ENCODE data around the gene METAP1D.
A peak's percentile ranks its signal among the peaks of the same experiment; 100 is the strongest.
"Not testable (repeated sequence)": the region's sequence is repeated elsewhere in the genome, so short reads cannot be mapped to it uniquely, and the experiment has no call there.

METAP1D gene

GRCh38 chr2:171999604-172000469 lies at the start of gene METAP1D:
METAP1D (plus strand) TSS chr2:171999953; CDS start chr2:171999970, 17 bp downstream.
- DNase-seq, result peak; percentile 78

DNA sequence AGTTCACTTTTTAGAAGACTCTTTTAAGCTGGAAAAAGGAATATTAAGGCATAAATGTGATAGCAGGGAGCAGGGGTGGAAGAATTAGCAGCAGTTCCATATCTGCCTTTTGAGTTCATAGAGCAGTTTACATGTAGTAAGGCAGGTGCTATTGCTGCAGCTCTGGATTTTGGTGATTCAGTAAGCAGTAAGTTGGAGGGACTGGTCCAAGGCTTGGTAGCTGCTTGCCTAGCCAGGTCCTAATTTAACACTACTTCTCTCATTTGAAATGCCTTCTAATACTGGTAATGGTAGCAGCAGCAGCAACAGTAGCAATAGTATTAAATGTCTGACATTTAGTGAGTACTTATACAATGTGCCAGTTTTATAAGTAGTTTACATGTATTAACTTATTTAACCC lies 47.5 kb upstream of the METAP1D start:
- no peak for DNase-seq

DNA sequence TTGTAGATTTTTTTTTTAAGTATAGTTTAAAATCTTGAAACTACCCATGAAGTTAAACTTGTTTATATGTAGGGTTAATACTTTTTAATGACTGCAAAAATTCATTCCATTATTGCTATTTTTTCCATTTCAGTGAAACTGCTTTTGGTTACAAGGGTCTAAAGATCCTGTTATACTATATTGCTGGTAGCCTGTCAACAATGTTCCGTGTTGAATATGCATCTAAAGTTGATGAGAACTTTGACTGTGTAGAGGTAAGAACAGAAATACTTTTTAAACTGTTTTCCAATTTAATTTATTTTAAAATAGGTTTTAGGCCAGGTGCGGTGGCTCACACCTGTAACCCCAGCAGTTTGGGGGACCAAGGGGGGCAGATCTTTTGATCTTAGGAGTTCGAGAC lies 47.0 kb upstream of the METAP1D start:
- no peak for DNase-seq

GRCh38 chr2:171956135-171956825 lies 43.5 kb upstream of the METAP1D start:
- no peak for DNase-seq

- DNase-seq, result no peak
Observed at GRCh38 chr2:171957061-171957460, 42.7 kb upstream of the METAP1D start.

GRCh38 chr2:171958475-171958874 lies 41.3 kb upstream of the METAP1D start:
- no peak for DNase-seq

DNA sequence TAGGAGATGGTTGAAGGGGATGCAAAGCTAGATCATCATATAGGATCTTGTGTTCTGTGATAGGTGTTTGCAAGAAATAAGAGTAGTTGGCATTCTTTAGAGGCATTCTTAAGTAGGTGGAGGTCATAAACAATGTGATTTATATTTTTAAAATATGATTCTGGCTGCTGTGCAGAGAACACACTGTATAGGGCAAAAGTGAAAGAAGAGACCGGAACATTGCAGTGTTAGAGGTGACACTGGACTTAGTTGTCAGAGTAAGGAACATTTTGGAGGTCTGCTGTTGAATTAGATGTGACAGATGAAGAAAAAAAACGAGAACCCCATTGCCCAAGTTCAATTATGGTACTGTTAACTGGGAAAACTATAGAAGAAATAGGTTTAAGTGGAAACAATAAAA lies 39.8 kb upstream of the METAP1D start:
- no peak for DNase-seq

GRCh38 chr2:171960570-171960969 lies 39.2 kb upstream of the METAP1D start:
- no peak for DNase-seq

GRCh38 chr2:171963198-171963597 lies 36.6 kb upstream of the METAP1D start:
- DNase-seq, result no peak

GRCh38 chr2:171964308-171964707 lies 35.4 kb upstream of the METAP1D start:
- no peak for DNase-seq

DNA sequence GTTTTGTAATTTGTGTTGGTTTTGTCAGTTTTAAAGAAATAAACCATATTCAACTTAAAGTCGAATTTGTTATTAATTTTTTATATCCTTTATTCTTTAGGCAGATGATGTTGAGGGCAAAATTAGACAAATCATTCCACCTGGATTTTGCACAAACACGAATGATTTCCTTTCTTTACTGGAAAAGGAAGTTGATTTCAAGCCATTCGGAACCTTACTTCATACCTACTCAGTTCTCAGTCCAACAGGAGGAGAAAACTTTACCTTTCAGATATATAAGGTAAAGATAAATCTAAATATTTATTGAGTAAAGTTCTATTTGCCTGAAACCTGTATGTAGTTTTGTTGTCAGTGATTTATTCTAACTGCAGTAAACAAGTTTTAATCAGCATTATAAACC lies 34.5 kb upstream of the METAP1D start:
- no peak for DNase-seq

GRCh38 chr2:171965661-171966060 lies 34.1 kb upstream of the METAP1D start:
- DNase-seq, result no peak

GRCh38 chr2:171966235-171966634 lies 33.5 kb upstream of the METAP1D start:
- DNase-seq, result peak; percentile 91

- no peak for DNase-seq
Observed at GRCh38 chr2:171966688-171967087, 33.1 kb upstream of the METAP1D start.

DNA sequence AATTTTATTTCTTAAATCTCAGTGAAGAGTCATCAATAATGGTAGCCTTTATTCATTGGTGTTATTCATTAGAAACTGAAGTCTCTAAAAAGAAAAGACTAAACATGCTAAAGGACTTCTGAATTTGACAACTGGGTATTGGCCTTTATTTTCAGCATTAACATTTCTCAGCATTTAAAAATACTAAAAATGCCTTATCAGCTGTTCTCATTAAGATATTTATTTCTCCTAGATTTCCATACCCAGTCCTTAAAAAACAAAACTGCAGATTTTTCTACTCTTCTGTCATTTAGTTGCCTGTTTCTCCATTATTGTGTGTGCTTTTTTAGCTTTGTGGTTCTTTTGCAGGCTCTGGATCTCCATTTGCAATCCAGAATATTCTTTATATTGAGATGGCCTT lies 31.2 kb upstream of the METAP1D start:
- DNase-seq, result no peak

DNA sequence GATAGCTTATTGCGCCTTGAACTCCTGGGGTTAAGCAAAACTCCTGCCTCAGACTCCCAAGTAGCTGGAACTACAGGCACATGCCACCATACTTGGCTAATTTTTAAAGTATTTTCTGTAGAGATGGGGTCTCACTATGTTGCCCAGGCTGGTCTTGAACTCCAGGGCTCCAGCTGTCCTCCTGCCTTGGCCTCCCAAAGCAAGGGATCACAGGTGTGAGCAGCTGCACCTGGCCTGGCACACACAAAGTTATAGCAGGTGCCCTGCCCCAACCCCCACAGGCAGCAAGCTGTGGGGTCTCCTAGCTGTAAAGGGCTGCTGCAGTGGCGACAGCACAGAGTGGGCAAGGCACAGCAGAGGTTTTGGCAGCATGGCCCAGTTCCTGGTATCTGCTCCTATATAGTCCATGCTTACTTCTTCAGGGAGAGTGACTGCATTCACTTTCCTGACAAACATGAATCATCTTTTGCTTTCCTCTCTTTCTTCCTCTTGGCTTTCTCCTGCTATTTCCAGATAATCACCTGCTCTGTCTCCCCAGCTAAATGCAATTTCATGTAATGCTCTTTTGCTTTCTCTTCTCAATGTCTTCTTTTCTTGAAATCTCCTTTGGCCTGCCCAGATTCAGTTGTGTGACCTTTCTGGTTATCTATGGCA lies 27.3 kb upstream of the METAP1D start:
- no peak for DNase-seq

GRCh38 chr2:171979103-171979502 lies 20.6 kb upstream of the METAP1D start:
- DNase-seq, result no peak

DNA sequence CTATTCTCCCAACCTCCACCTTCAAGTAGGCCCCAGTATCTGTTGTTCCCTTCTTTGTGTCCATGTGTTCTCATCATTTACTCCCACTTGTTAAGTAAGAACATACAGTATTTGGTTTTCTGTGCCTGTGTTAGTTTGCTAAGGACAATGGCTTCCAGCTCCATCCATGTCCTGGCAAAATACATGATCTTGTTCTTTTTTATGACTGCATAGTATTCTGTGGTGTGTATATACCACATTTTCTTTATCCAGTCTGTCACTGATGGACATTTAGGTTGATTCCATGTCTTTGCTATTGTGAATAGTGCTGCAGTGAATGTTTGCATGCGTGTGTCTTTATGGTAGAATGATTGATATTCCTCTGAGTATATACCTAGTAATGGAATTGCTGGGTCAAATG lies 15.8 kb upstream of the METAP1D start:
- DNase-seq, result not testable (repeated sequence)

DNA sequence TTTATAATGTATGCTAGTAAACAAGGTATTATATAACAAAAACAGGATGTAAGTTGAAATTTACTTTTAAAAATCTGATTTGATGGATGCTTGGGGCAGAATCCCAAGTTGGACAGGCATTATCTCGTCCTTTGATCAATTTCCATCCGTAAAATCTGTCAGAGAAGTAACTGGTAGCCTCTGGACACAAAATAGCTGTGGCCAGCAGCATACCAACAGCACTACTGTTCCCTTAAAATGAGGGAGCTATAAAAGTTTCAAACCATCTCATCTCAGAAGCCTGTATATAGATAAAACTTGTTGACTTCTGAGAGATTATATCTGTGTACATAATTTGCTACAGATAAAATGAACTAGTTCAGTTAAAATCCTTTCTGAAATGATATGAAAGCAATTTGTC lies 14.7 kb upstream of the METAP1D start:
- no peak for DNase-seq

DNA sequence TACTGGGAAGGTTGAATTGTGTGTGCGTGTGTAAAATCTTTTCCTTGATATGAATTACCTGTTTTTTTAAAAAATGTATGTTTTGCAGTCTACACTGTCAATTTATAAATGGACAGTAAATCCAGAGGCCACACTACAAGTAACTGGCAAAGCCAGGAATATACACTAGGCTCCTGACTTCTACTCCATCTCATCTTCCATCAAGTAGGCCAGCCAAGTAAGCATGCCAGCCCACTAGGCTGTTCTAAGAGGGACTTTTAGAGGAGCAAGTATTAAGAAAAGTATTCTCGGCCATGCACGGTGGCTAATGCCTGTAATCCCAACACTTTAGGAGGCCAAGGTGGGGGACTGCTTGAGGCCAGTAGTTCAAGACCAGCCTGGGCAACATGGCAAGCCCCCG lies 13.0 kb upstream of the METAP1D start:
- no peak for DNase-seq

DNA sequence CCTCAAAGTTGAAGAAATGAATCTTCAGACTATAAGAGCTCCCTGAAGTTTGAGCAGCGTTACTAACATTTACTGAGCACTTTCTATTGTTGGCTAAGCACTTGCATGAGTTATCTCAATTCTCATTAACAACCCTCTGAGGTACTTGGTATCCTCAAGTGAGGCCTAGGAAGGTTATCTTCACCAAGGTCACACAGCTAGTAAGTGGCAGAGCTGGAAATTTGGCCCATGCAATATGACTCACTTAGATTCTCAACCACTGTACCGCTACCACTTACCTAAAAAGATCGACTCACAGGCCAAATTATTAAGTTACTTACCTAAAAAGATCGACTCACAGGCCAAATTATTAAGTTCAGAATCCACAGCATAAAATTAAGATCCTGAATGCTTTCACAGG lies 8.7 kb upstream of the METAP1D start:
- no peak for DNase-seq

DNA sequence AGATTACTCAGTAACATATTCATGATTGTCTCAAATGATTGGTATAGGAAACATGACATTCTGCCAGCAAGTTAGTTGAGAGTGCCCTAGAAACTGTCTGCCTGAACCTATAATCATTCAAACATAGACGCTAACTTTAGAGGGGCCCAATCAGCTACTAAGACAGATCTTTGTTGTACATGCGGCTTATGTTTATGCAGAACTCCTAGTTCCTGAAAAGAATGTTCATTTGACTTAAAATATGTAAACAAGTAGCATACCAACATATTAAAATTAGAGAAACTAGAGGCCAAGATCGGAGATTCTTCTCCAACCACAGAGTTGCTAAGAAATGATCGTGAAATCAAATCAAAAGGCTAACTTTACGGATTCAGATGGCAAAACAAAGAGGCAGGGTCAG lies 4.2 kb upstream of the METAP1D start:
- no peak for DNase-seq

DNA sequence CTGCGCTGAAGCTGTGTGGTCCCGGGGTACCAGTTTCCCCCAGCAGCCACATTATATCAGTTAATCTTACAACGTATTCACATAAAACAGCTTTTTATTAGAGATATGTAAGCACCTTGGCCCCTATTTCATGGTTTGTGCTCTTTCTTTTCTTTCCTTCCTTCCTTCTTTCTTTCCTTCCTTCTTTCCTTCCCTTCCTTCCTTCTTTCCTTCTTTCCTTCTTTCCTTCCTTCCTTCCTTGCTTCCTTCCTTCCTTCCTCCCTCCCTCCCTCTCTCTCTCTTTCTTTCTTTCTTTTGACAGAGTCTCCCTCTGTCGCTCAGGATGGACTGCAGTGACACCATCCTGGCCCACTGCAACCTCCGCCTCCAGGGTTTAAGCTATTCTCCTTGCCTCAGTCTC lies 3.7 kb upstream of the METAP1D start:
- DNase-seq, result no peak

- not testable (repeated sequence) for DNase-seq
Observed at GRCh38 chr2:171997031-171997430, 2.7 kb upstream of the METAP1D start.

Measured in NCI-H2081 treated with DMSO at 0.1 percent for 48 hours (cell line).